GM18520 (cell line): ENCODE measurements around the gene DERL2.
"Not testable (repeated sequence)": the region's sequence is repeated elsewhere in the genome, so short reads cannot be mapped to it uniquely, and the experiment has no call there.

Experiments
- ATAC-seq: cut with Tn5 transposase; IDR thresholded peaks from one replicate; pipeline ENCODE4 v1.9.1; 2021; ENCODE audit not compliant: unreplicated experiment

The DERL2 gene

GRCh38 chr17:5438716-5439445 is 47.1 kb downstream of the DERL2 start, which contains the start of gene C1QBP:
Gene C1QBP, minus strand, starts transcription at chr17:5439155. Its CDS starts 82 bp downstream, at chr17:5439073.
- ATAC-seq: peak; percentile 83

- ATAC-seq: no peak
Measured at GRCh38 chr17:5437721-5438317, 48.2 kb downstream of the DERL2 start.

- ATAC-seq: not testable (repeated sequence)
Measured at GRCh38 chr17:5435781-5436315, 50.1 kb downstream of the DERL2 start.

GRCh38 chr17:5434984-5435383 is 51.0 kb downstream of the DERL2 start:
- ATAC-seq: no peak

GRCh38 chr17:5431949-5432556 is 53.9 kb downstream of the DERL2 start:
- no peak for ATAC-seq

- not testable (repeated sequence) for ATAC-seq
Measured at GRCh38 chr17:5431234-5431633, 54.7 kb downstream of the DERL2 start.

- no peak for ATAC-seq
Measured at GRCh38 chr17:5430413-5430999, 55.5 kb downstream of the DERL2 start.

GRCh38 chr17:5429191-5429887 is 56.6 kb downstream of the DERL2 start:
- ATAC-seq: no peak

GRCh38 chr17:5425826-5426225 is 60.2 kb downstream of the DERL2 start:
- no peak for ATAC-seq

- ATAC-seq: no peak
Measured at GRCh38 chr17:5424909-5425308, 61.1 kb downstream of the DERL2 start.

- ATAC-seq: no peak
Measured at GRCh38 chr17:5422505-5422904, 63.5 kb downstream of the DERL2 start.
